HepG2 (cell line): Measurements from ENCODE around the gene PGA5. TPM values are rescaled to one million over a fixed set of nuclear protein-coding genes. Genes with fewer than 3 reads are reported as not detected.
A peak's percentile ranks its signal among the peaks of the same experiment; 100 is the strongest.

Experiments
- FOXP1 ChIP-seq, 2 experiments: fragments of 450-650 bp in 1 of 2; IDR thresholded peaks; 2 replicates each; pipeline ENCODE4 v1.6.1; 2017 to 2018; ENCODE audit warnings: antibody characterized with exemption in 1 of 2
- HMG20B ChIP-seq: conservative IDR thresholded peaks from 2 replicates; pipeline ENCODE4 v1.6.1; 2016; ENCODE audit warnings: missing genetic modification reagents, missing compliant biosample characterization
- RNF219 ChIP-seq: sonication (generic); formaldehyde crosslinking; IDR thresholded peaks from 2 replicates; pipeline ENCODE4 v1.5.0; 2020; ENCODE audit warnings: mild to moderate bottlenecking, missing genetic modification reagents
- SOX5 ChIP-seq: IDR thresholded peaks from 2 replicates; pipeline ENCODE4 v1.6.1; 2016; ENCODE audit warnings: borderline replicate concordance
- THRA ChIP-seq: sonication (generic); formaldehyde crosslinking; IDR thresholded peaks from 2 replicates; pipeline ENCODE4 v1.4.0; 2020; ENCODE audit warnings: missing genetic modification reagents, borderline replicate concordance
- U2AF2 ChIP-seq: fragments of 200-400 bp; formaldehyde crosslinking; IDR thresholded peaks from 2 replicates; pipeline ENCODE4 v1.6.1; 2017; ENCODE audit warnings: low read depth, mild to moderate bottlenecking, low read length
- ZBTB4 ChIP-seq: sonication (generic); formaldehyde crosslinking; IDR thresholded peaks from 2 replicates; pipeline ENCODE4 v1.4.0; 2020; ENCODE audit warnings: missing genetic modification reagents, mild to moderate bottlenecking, borderline replicate concordance
- ZFP36L1 ChIP-seq: sonication (generic); formaldehyde crosslinking; IDR thresholded peaks from 2 replicates; pipeline ENCODE4 v1.8.0; 2022; ENCODE audit warnings: mild to moderate bottlenecking, missing genetic modification reagents, moderate library complexity
- ZFP37 ChIP-seq: sonication (generic); formaldehyde crosslinking; IDR thresholded peaks from 2 replicates; pipeline ENCODE4 v1.4.0; 2020; ENCODE audit warnings: missing genetic modification reagents, borderline replicate concordance
- ZHX2 ChIP-seq, 2 experiments: sonication (generic) in 1 of 2; formaldehyde crosslinking in 1 of 2; IDR thresholded peaks; 2 replicates each; pipeline versions ENCODE4 v1.6.1 to v1.9.0; 2014 to 2022; ENCODE audit warnings: antibody characterized with exemption in 1 of 2, borderline replicate concordance in 1 of 2, inconsistent platforms in 1 of 2, low read depth in 1 of 2, missing genetic modification reagents in 1 of 2
- ZNF18 ChIP-seq: sonication (generic); formaldehyde crosslinking; IDR thresholded peaks from 2 replicates; pipeline ENCODE4 v1.8.0; 2022; ENCODE audit warnings: mild to moderate bottlenecking, missing genetic modification reagents; ENCODE audit not compliant: insufficient replicate concordance
- ZNF326 ChIP-seq: sonication (generic); formaldehyde crosslinking; IDR thresholded peaks from 2 replicates; pipeline ENCODE4 v1.4.0; 2020; ENCODE audit warnings: missing genetic modification reagents, borderline replicate concordance
- ZNF672 ChIP-seq: sonication (generic); formaldehyde crosslinking; IDR thresholded peaks from 2 replicates; pipeline ENCODE4 v1.8.1; 2022; ENCODE audit warnings: missing genetic modification reagents
- ZZZ3 ChIP-seq: sonication (generic); formaldehyde crosslinking; IDR thresholded peaks from 2 replicates; pipeline ENCODE4 v1.4.0; 2020; ENCODE audit warnings: missing genetic modification reagents, mild to moderate bottlenecking, borderline replicate concordance
- polyA plus RNA-seq, 8 experiments: library from polyadenylated mRNA; depleted of rRNA in 3 of 8; stranded (reverse) in 7 of 8; unstranded in 1 of 8; fragments of >200 nt; fragmentation: Illumina TruSeq in 4 of 8; extraction: Trizol in 4 of 8; gene quantifications; 2 replicates each; pipeline versions ENCODE4 v1.2.1 to v1.2.3, GENCODE V29; 2011 to 2016; ENCODE audit warnings: low read depth in 4 of 8, missing spikeins in 1 of 8, mixed read lengths in 1 of 8; ENCODE audit not compliant: insufficient read depth in 1 of 8
- total RNA-seq, 5 experiments: library from RNA; depleted of rRNA; stranded (reverse); fragments of >200 nt; fragmentation: Illumina TruSeq; extraction: Trizol; gene quantifications; 2 replicates each; pipeline ENCODE4 v1.2.3, GENCODE V29; 2016; ENCODE audit warnings: low read depth in 1 of 5

Gene PGA5
- total and polyA plus RNA-seq, 2 of the 13 experiments (the other 11 are each of a cell fraction or from before 2014, with no cell fraction given) = not detected

GRCh38 chr11:61265357-61265756, 24.4 kb downstream of the PGA5 start (continued):
- no peak for TF ChIP-seq U2AF2
- no peak for TF ChIP-seq ZFP37
- TF ChIP-seq ZHX2 (IDR thresholded peaks at IDR 0.05; ENCODE audit: low read depth) = peak; percentile 71; the same call in 1 of the 2 replicates
- no peak for TF ChIP-seq ZHX2 (CRISPR knock-in tag; IDR thresholded peaks at IDR 0.05; ENCODE audit: borderline replicate concordance)
- no peak for TF ChIP-seq RNF219 (CRISPR knock-in tag)
- TF ChIP-seq ZNF672 (CRISPR knock-in tag) = no peak
- no peak for TF ChIP-seq FOXP1 (IDR thresholded peaks at IDR 0.05)
- peak; percentile 66; the same call in 1 of the 2 replicates for TF ChIP-seq FOXP1 (CRISPR knock-in tag; IDR thresholded peaks at IDR 0.05)
- no peak for TF ChIP-seq HMG20B
- no peak for TF ChIP-seq ZNF18
- TF ChIP-seq SOX5 (CRISPR knock-in tag) = peak; percentile 37; the same call in 1 of the 2 replicates
- TF ChIP-seq ZZZ3 = 0 out of 2 replicates have a peak, but pooled peaks have one; percentile 27
- 0 out of 2 replicates have a peak, but pooled peaks have one; percentile 60 for TF ChIP-seq ZFP36L1 (CRISPR knock-in tag)
- no peak for TF ChIP-seq ZNF326 (CRISPR knock-in tag)
- TF ChIP-seq THRA (CRISPR knock-in tag) = peak; percentile 85; the same call in 1 of the 2 replicates
- TF ChIP-seq ZBTB4 (CRISPR knock-in tag) = no peak
